ENCODE data around the gene GRK5. TPM values are rescaled to one million over a fixed set of nuclear protein-coding genes. Genes with fewer than 3 reads are reported as not detected.

GRK5 gene
- total and polyA plus RNA-seq, 4 donors = 73.8 to 112 (median 101) TPM

GRCh38 chr10:119377451-119377957, 170.1 kb downstream of the GRK5 start:
- WGBS, 2 donors = 39 to 60% methylated on average over 4 of the region's 4 CpGs
- no peak for DNase-seq
- no peak overlapping the region for H3K4me3 ChIP-seq (ENCODE audit: low read length in 2 of 2)
- H3K27ac ChIP-seq (ENCODE audit: low read depth in 1 of 2, low read length in 2 of 2) = no peak overlapping the region
- H3K36me3 ChIP-seq (ENCODE audit: control insufficient read depth in 1 of 2, insufficient read depth in 2 of 2, low read length in 1 of 2) = peaks cover 0 to 2% of the 10 kb centered on the region in 2 donors
- H3K27me3 ChIP-seq (ENCODE audit: control insufficient read depth in 1 of 2, insufficient read depth in 2 of 2, low read length in 1 of 2) = no peaks in the 10 kb centered on the region
- ATAC-seq (ENCODE audit: low FRiP score) = no peak
- no peaks in the 10 kb centered on the region for H3K9me3 ChIP-seq (ENCODE audit: control insufficient read depth, low read length)
- intact Hi-C loops (cut with DNase I) = no loop called here
- H3K4me1 ChIP-seq (ENCODE audit: control insufficient read depth in 1 of 2, insufficient read depth in 2 of 2, low read length in 2 of 2) = peaks cover 0 to 4% of the 10 kb centered on the region in 2 donors

GRCh38 chr10:119377958-119378736, 170.8 kb downstream of the GRK5 start:
- Histone ChIP-seq H3K9me3 (ENCODE audit: control insufficient read depth, low read length) (no peaks in the 10 kb centered on the region), H3K4me1 (ENCODE audit: control insufficient read depth in 1 of 2, insufficient read depth in 2 of 2, low read length in 2 of 2) (peaks cover 0 to 4% of the 10 kb centered on the region in 2 donors), H3K27ac (ENCODE audit: low read depth in 1 of 2, low read length in 2 of 2) (no peak overlapping the region), H3K27me3 (ENCODE audit: control insufficient read depth in 1 of 2, insufficient read depth in 2 of 2, low read length in 1 of 2) (no peaks in the 10 kb centered on the region), H3K4me3 (ENCODE audit: low read length in 2 of 2) (no peak overlapping the region), H3K36me3 (ENCODE audit: control insufficient read depth in 1 of 2, insufficient read depth in 2 of 2, low read length in 1 of 2) (peaks cover 0 to 2% of the 10 kb centered on the region in 2 donors)
- peak in 1 of 2 donors; percentile 66 for DNase-seq
- intact Hi-C loops (cut with DNase I) = no loop called here
- WGBS, 2 donors = 48 to 50% methylated on average over 28 to 29 of the region's 29 CpGs
- peak; percentile 19 for ATAC-seq (ENCODE audit: low FRiP score)

- DNase-seq (no peak), ATAC-seq (ENCODE audit: low FRiP score) (no peak)
- Histone ChIP-seq H3K27me3 (ENCODE audit: control insufficient read depth in 1 of 2, insufficient read depth in 2 of 2, low read length in 1 of 2) (no peaks in the 10 kb centered on the region), H3K4me3 (ENCODE audit: low read length in 2 of 2) (no peak overlapping the region), H3K36me3 (ENCODE audit: control insufficient read depth in 1 of 2, insufficient read depth in 2 of 2, low read length in 1 of 2) (peaks cover 0 to 2% of the 10 kb centered on the region in 2 donors), H3K9me3 (ENCODE audit: control insufficient read depth, low read length) (no peaks in the 10 kb centered on the region), H3K27ac (ENCODE audit: low read depth in 1 of 2, low read length in 2 of 2) (no peak overlapping the region), H3K4me1 (ENCODE audit: control insufficient read depth in 1 of 2, insufficient read depth in 2 of 2, low read length in 2 of 2) (peaks cover 0 to 4% of the 10 kb centered on the region in 2 donors)
- 76 to 81% methylated on average over 8 of the region's 8 CpGs for WGBS, 2 donors
- intact Hi-C loops (cut with DNase I) = no loop called here
Measured at GRCh38 chr10:119378737-119379067, 171.3 kb downstream of the GRK5 start.

GRCh38 chr10:119379466-119380071, 172.2 kb downstream of the GRK5 start:
- WGBS, 2 donors = 88 to 96% methylated on average over 10 of the region's 10 CpGs

GRCh38 chr10:119383174-119383856, 175.9 kb downstream of the GRK5 start:
- H3K4me3 ChIP-seq (ENCODE audit: low read length in 2 of 2) = no peak overlapping the region
- 88 to 90% methylated on average over 11 of the region's 11 CpGs for WGBS, 2 donors
- DNase-seq (no peak), ATAC-seq (ENCODE audit: low FRiP score) (no peak)
- no peaks in the 10 kb centered on the region for H3K9me3 ChIP-seq (ENCODE audit: control insufficient read depth, low read length)
- H3K27ac ChIP-seq (ENCODE audit: low read depth in 1 of 2, low read length in 2 of 2) = no peak overlapping the region
- H3K4me1 ChIP-seq (ENCODE audit: control insufficient read depth in 1 of 2, insufficient read depth in 2 of 2, low read length in 2 of 2) = no peaks in the 10 kb centered on the region
- H3K27me3 ChIP-seq (ENCODE audit: control insufficient read depth in 1 of 2, insufficient read depth in 2 of 2, low read length in 1 of 2) = no peaks in the 10 kb centered on the region
- peaks cover 0 to 2% of the 10 kb centered on the region in 2 donors for H3K36me3 ChIP-seq (ENCODE audit: control insufficient read depth in 1 of 2, insufficient read depth in 2 of 2, low read length in 1 of 2)
- intact Hi-C loops (cut with DNase I) = no loop called here

More at GRCh38 chr10:119379466-119380071, 172.2 kb downstream of the GRK5 start:
- no peak overlapping the region for H3K27ac ChIP-seq (ENCODE audit: low read depth in 1 of 2, low read length in 2 of 2)
- peaks cover 0 to 4% of the 10 kb centered on the region in 2 donors for H3K4me1 ChIP-seq (ENCODE audit: control insufficient read depth in 1 of 2, insufficient read depth in 2 of 2, low read length in 2 of 2)
- DNase-seq (peak in 1 of 2 donors; percentile 9), ATAC-seq (ENCODE audit: low FRiP score) (no peak)
- peaks cover 0 to 2% of the 10 kb centered on the region in 2 donors for H3K36me3 ChIP-seq (ENCODE audit: control insufficient read depth in 1 of 2, insufficient read depth in 2 of 2, low read length in 1 of 2)
- intact Hi-C loops (cut with DNase I) = no loop called here
- H3K4me3 ChIP-seq (ENCODE audit: low read length in 2 of 2) = no peak overlapping the region
- H3K9me3 ChIP-seq (ENCODE audit: control insufficient read depth, low read length) = no peaks in the 10 kb centered on the region
- H3K27me3 ChIP-seq (ENCODE audit: control insufficient read depth in 1 of 2, insufficient read depth in 2 of 2, low read length in 1 of 2) = no peaks in the 10 kb centered on the region

GRCh38 chr10:119384127-119384526, 176.8 kb downstream of the GRK5 start:
- intact Hi-C loops (cut with DNase I) = no loop called here
- H3K4me1 ChIP-seq (ENCODE audit: control insufficient read depth in 1 of 2, insufficient read depth in 2 of 2, low read length in 2 of 2) = no peaks in the 10 kb centered on the region
- H3K9me3 ChIP-seq (ENCODE audit: control insufficient read depth, low read length) = no peaks in the 10 kb centered on the region
- ATAC-seq (ENCODE audit: low FRiP score) (no peak), DNase-seq (no peak)
- peaks cover 0 to 2% of the 10 kb centered on the region in 2 donors for H3K36me3 ChIP-seq (ENCODE audit: control insufficient read depth in 1 of 2, insufficient read depth in 2 of 2, low read length in 1 of 2)
- H3K27ac ChIP-seq (ENCODE audit: low read depth in 1 of 2, low read length in 2 of 2) = no peak overlapping the region
- 84 to 89% methylated on average over 5 of the region's 5 CpGs for WGBS, 2 donors
- H3K27me3 ChIP-seq (ENCODE audit: control insufficient read depth in 1 of 2, insufficient read depth in 2 of 2, low read length in 1 of 2) = no peaks in the 10 kb centered on the region
- no peak overlapping the region for H3K4me3 ChIP-seq (ENCODE audit: low read length in 2 of 2)

GRCh38 chr10:119386666-119387065, 179.3 kb downstream of the GRK5 start:
- DNase-seq (no peak), ATAC-seq (ENCODE audit: low FRiP score) (no peak)
- no peaks in the 10 kb centered on the region for H3K9me3 ChIP-seq (ENCODE audit: control insufficient read depth, low read length)
- no peak overlapping the region for H3K4me3 ChIP-seq (ENCODE audit: low read length in 2 of 2)
- H3K4me1 ChIP-seq (ENCODE audit: control insufficient read depth in 1 of 2, insufficient read depth in 2 of 2, low read length in 2 of 2) = no peaks in the 10 kb centered on the region
- peaks cover 0 to 2% of the 10 kb centered on the region in 2 donors for H3K36me3 ChIP-seq (ENCODE audit: control insufficient read depth in 1 of 2, insufficient read depth in 2 of 2, low read length in 1 of 2)
- no peak overlapping the region for H3K27ac ChIP-seq (ENCODE audit: low read depth in 1 of 2, low read length in 2 of 2)
- H3K27me3 ChIP-seq (ENCODE audit: control insufficient read depth in 1 of 2, insufficient read depth in 2 of 2, low read length in 1 of 2) = no peaks in the 10 kb centered on the region
- 87% methylated on average over 15 of the region's 15 CpGs for WGBS, 2 donors
- intact Hi-C loops (cut with DNase I) = no loop called here

- Histone ChIP-seq H3K4me3 (ENCODE audit: low read length in 2 of 2) (no peak overlapping the region), H3K36me3 (ENCODE audit: control insufficient read depth in 1 of 2, insufficient read depth in 2 of 2, low read length in 1 of 2) (no peaks in the 10 kb centered on the region), H3K9me3 (ENCODE audit: control insufficient read depth, low read length) (no peaks in the 10 kb centered on the region), H3K27ac (ENCODE audit: low read depth in 1 of 2, low read length in 2 of 2) (no peak overlapping the region), H3K4me1 (ENCODE audit: control insufficient read depth in 1 of 2, insufficient read depth in 2 of 2, low read length in 2 of 2) (no peaks in the 10 kb centered on the region), H3K27me3 (ENCODE audit: control insufficient read depth in 1 of 2, insufficient read depth in 2 of 2, low read length in 1 of 2) (no peaks in the 10 kb centered on the region)
- intact Hi-C loops (cut with DNase I) = loop anchor here in 1 of 2 donors (1.0 kb wide), 1 partner anchor 21 kb away; no protein-coding TSS in a partner anchor
- ATAC-seq (ENCODE audit: low FRiP score) (no peak), DNase-seq (no peak)
- WGBS, 2 donors = 96 to 98% methylated on average over 1 of the region's 1 CpG
Measured at GRCh38 chr10:119388849-119389345, 181.5 kb downstream of the GRK5 start.

Data from aorta (tissue), 5 donors.